Astrocyte of the cerebellum (primary cell): ENCODE results near the gene LRP5.

ENCODE experiments used
- DNase-seq: peaks from one replicate; pipeline ENCODE4 v3.0.0-alpha.2; 2011; ENCODE audit warnings: low read depth
- H3K4me3 ChIP-seq: 2 replicates; pipeline ENCODE4 v1.5.1; 2011; ENCODE audit warnings: mild to moderate bottlenecking, low read depth, low read length, moderate library complexity
- CTCF ChIP-seq: IDR thresholded peaks from 2 replicates; pipeline ENCODE4 v1.5.1; 2012; ENCODE audit warnings: low read length, low read depth, moderate library complexity, mild to moderate bottlenecking; ENCODE audit errors: missing control alignments
- in situ Hi-C: cut with HindIII; loops from 2 replicates; pipeline ENCODE4 v1.10.0; 2017; ENCODE audit warnings: low sequenced_read_pairs

The LRP5 gene

GRCh38 chr11:68372625-68373024 lies 60.2 kb downstream of the LRP5 start:
- in situ Hi-C loops = no loop called here
- TF ChIP-seq CTCF = no peak
- no peak overlapping the region for H3K4me3 ChIP-seq

GRCh38 chr11:68373189-68373814 lies 60.9 kb downstream of the LRP5 start:
- H3K4me3 ChIP-seq = no peak overlapping the region
- DNase-seq = no peak
- in situ Hi-C loops = no loop called here
- TF ChIP-seq CTCF = no peak

More at GRCh38 chr11:68372625-68373024, 60.2 kb downstream of the LRP5 start:
- no peak for DNase-seq

GRCh38 chr11:68373815-68374501 lies 61.6 kb downstream of the LRP5 start:
- DNase-seq = no peak
- in situ Hi-C loops = no loop called here
- no peak for TF ChIP-seq CTCF
- H3K4me3 ChIP-seq = no peak overlapping the region

GRCh38 chr11:68374531-68374930 lies 62.1 kb downstream of the LRP5 start:
- in situ Hi-C loops = no loop called here
- H3K4me3 ChIP-seq = no peak overlapping the region
- TF ChIP-seq CTCF = no peak
- DNase-seq = no peak

GRCh38 chr11:68375337-68375736 lies 62.9 kb downstream of the LRP5 start:
- no peak for TF ChIP-seq CTCF
- no peak overlapping the region for H3K4me3 ChIP-seq
- in situ Hi-C loops = no loop called here
- DNase-seq = no peak

- TF ChIP-seq CTCF = no peak
- H3K4me3 ChIP-seq = no peak overlapping the region
- no peak for DNase-seq
- in situ Hi-C loops = no loop called here
Observed at GRCh38 chr11:68375766-68376165, 63.4 kb downstream of the LRP5 start.
